HEK293 (cell line): ENCODE measurements around the gene TXNL1.

Experiments
- CTCF ChIA-PET: fragments of 350-600 bp; formaldehyde crosslinking; extraction: SDS; loops from one replicate; lab custom pipeline; 2021; ENCODE audit warnings: antibody characterized with exemption; lab: Yijun Ruan, JAX
- POLR2A ChIA-PET: fragments of 300-600 bp; formaldehyde crosslinking; extraction: SDS; loops from one replicate; lab custom pipeline; 2020; ENCODE audit warnings: antibody characterized with exemption, inconsistent platforms; lab: Yijun Ruan, JAX
- H3K27ac ChIP-seq: fragments of 200-500 bp; sonication (Bioruptor generic); 2 replicates; pipeline ENCODE4 v1.5.1; 2014; ENCODE audit warnings: low read depth, low read length, control low read depth, inconsistent platforms; ENCODE audit errors: extremely low read depth
- H3K36me3 ChIP-seq, 2 experiments: fragments of 200-500 bp in 1 of 2; sonication (Bioruptor generic) in 1 of 2; 1 replicate in 1 of 2; 2 replicates in 1 of 2; pipeline ENCODE4 v1.5.1; 2014 to 2017; ENCODE audit warnings: inconsistent platforms in 2 of 2, low read length in 2 of 2; ENCODE audit not compliant: control insufficient read depth in 2 of 2, insufficient read depth in 1 of 2
- H3K4me1 ChIP-seq: fragments of 200-500 bp; sonication (Bioruptor generic); 2 replicates; pipeline ENCODE4 v1.5.1; 2014; ENCODE audit warnings: mild to moderate bottlenecking, low read length, inconsistent platforms; ENCODE audit not compliant: control insufficient read depth, insufficient read depth
- H3K4me3 ChIP-seq: 2 replicates; pipeline ENCODE4 v1.5.1; 2011; ENCODE audit warnings: low read depth, mild to moderate bottlenecking, control low read depth, low read length, moderate library complexity
- H3K9me3 ChIP-seq: fragments of 200-500 bp; sonication (Bioruptor generic); 2 replicates; pipeline ENCODE4 v1.5.1; 2014; ENCODE audit warnings: low read depth, low read length, inconsistent platforms; ENCODE audit not compliant: control insufficient read depth, insufficient read depth
- BCL11A ChIP-seq: fragments of 450-650 bp; formaldehyde crosslinking; IDR thresholded peaks from 2 replicates; pipeline ENCODE4 v1.5.1; 2016; ENCODE audit warnings: low read depth, missing biosample characterization, missing genetic modification characterization
- GFI1B ChIP-seq: fragments of 450-650 bp; formaldehyde crosslinking; IDR thresholded peaks from 2 replicates; pipeline ENCODE4 v1.5.1; 2016; ENCODE audit warnings: missing biosample characterization, missing genetic modification characterization
- KLF1 ChIP-seq: fragments of 450-650 bp; formaldehyde crosslinking; IDR thresholded peaks from 2 replicates; pipeline ENCODE4 v1.5.1; 2016; ENCODE audit warnings: missing biosample characterization, missing genetic modification characterization
- KLF8 ChIP-seq: fragments of 450-650 bp; formaldehyde crosslinking; IDR thresholded peaks from 2 replicates; pipeline ENCODE4 v1.5.1; 2016; ENCODE audit warnings: missing biosample characterization, missing genetic modification characterization
- OVOL3 ChIP-seq: fragments of 450-650 bp; formaldehyde crosslinking; IDR thresholded peaks from 2 replicates; pipeline ENCODE4 v1.5.1; 2016; ENCODE audit warnings: missing biosample characterization, missing genetic modification characterization
- SP2 ChIP-seq: fragments of 450-650 bp; formaldehyde crosslinking; IDR thresholded peaks from 2 replicates; pipeline ENCODE4 v1.5.1; 2016; ENCODE audit warnings: missing biosample characterization, missing genetic modification characterization
- ZBTB1 ChIP-seq: fragments of 450-650 bp; formaldehyde crosslinking; IDR thresholded peaks from 2 replicates; pipeline ENCODE4 v1.5.1; 2016; ENCODE audit warnings: missing biosample characterization, missing genetic modification characterization
- ZEB2 ChIP-seq: fragments of 450-650 bp; formaldehyde crosslinking; IDR thresholded peaks from 2 replicates; pipeline ENCODE4 v1.5.1; 2016; ENCODE audit warnings: missing biosample characterization, missing genetic modification characterization
- ZNF138 ChIP-seq: fragments of 450-650 bp; formaldehyde crosslinking; IDR thresholded peaks from 2 replicates; pipeline ENCODE4 v1.5.1; 2016; ENCODE audit warnings: missing biosample characterization, missing genetic modification characterization, borderline replicate concordance
- ZNF274 ChIP-seq, 2 experiments: fragments of 200-500 bp in 1 of 2; fragments of 450-650 bp in 1 of 2; sonication (Bioruptor generic) in 1 of 2; formaldehyde crosslinking in 1 of 2; IDR thresholded peaks; 2 replicates each; pipeline versions ENCODE4 v1.5.1 to v1.6.1; 2014 to 2016; ENCODE audit warnings: borderline replicate concordance in 1 of 2, inconsistent platforms in 1 of 2, low read length in 1 of 2, missing biosample characterization in 1 of 2, missing genetic modification characterization in 1 of 2
- ZNF341 ChIP-seq: fragments of 450-650 bp; formaldehyde crosslinking; IDR thresholded peaks from 2 replicates; pipeline ENCODE4; 2016; ENCODE audit warnings: low read depth, missing biosample characterization, missing genetic modification characterization
- ZNF391 ChIP-seq: fragments of 450-650 bp; formaldehyde crosslinking; IDR thresholded peaks from 2 replicates; pipeline ENCODE4 v1.5.1; 2016; ENCODE audit warnings: low read depth, missing biosample characterization, missing genetic modification characterization, borderline replicate concordance
- ZNF473 ChIP-seq: fragments of 450-650 bp; formaldehyde crosslinking; IDR thresholded peaks from 2 replicates; pipeline ENCODE4 v1.5.1; 2017; ENCODE audit warnings: missing biosample characterization, missing genetic modification characterization
- ZNF558 ChIP-seq: fragments of 450-650 bp; formaldehyde crosslinking; IDR thresholded peaks from 2 replicates; pipeline ENCODE4 v1.5.1; 2016; ENCODE audit warnings: missing biosample characterization, missing genetic modification characterization
- ZNF610 ChIP-seq: fragments of 450-650 bp; formaldehyde crosslinking; IDR thresholded peaks from 2 replicates; pipeline ENCODE4 v1.5.1; 2016; ENCODE audit warnings: missing biosample characterization, missing genetic modification characterization, borderline replicate concordance
- ZNF626 ChIP-seq: fragments of 450-650 bp; sonication (Bioruptor Pico); formaldehyde crosslinking; IDR thresholded peaks from 2 replicates; pipeline ENCODE4 v1.5.1; 2018; ENCODE audit warnings: missing biosample characterization, missing genetic modification characterization, inconsistent platforms
- TF ChIP-seq, protein P1 (sequence below): fragments of 450-650 bp; formaldehyde crosslinking; IDR thresholded peaks from 2 replicates; pipeline ENCODE4 v1.5.1; 2016; ENCODE audit warnings: missing biosample characterization, missing genetic modification characterization
- TF ChIP-seq, protein P2 (sequence below): sonication (generic); formaldehyde crosslinking; IDR thresholded peaks from 2 replicates; pipeline ENCODE4 v1.8.1; 2022; ENCODE audit warnings: mild to moderate bottlenecking, moderate library complexity, missing genetic modification reagents
- TF ChIP-seq, protein P3 (sequence below): fragments of 450-650 bp; formaldehyde crosslinking; IDR thresholded peaks from 2 replicates; pipeline ENCODE4 v1.5.1; 2016; ENCODE audit warnings: missing biosample characterization, missing genetic modification characterization, borderline replicate concordance

TXNL1 gene

DNA sequence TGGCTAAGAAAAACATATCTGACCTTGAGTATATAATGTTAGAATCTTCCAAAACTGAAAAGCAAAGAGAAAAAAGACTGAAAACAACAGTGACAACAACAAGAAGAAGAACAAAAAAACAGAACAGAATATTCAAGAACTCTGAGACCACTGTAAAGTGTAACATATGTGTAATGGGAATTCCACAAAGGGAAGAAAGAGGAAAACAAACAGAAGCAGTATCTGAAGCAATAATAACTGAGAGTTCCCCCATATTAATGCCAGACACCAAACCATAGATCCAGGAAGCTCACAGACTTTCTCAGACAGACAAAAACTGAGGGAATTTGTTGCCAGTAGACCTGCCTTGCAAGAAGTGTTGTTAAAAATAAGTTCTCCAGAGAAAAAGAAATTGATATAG lies 58.9 kb downstream of the TXNL1 start:
- no peak for TF ChIP-seq ZNF473
- TF ChIP-seq GFI1B (tag by site-specific recombination), result no peak
- TF ChIP-seq ZBTB1 (tag by site-specific recombination), result no peak
- TF ChIP-seq KLF8 (tag by site-specific recombination), result no peak
- no peak for TF ChIP-seq ZNF391 (tag by site-specific recombination)
- TF ChIP-seq, protein P1, sequence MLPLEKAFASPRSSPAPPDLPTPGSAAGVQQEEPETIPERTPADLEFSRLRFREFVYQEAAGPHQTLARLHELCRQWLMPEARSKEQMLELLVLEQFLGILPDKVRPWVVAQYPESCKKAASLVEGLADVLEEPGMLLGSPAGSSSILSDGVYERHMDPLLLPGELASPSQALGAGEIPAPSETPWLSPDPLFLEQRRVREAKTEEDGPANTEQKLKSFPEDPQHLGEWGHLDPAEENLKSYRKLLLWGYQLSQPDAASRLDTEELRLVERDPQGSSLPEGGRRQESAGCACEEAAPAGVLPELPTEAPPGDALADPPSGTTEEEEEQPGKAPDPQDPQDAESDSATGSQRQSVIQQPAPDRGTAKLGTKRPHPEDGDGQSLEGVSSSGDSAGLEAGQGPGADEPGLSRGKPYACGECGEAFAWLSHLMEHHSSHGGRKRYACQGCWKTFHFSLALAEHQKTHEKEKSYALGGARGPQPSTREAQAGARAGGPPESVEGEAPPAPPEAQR, result no peak
- TF ChIP-seq KLF1, result no peak
- no peak for TF ChIP-seq ZEB2
- TF ChIP-seq SP2, result no peak
- no peak for TF ChIP-seq BCL11A (tag by site-specific recombination)
- no peak for TF ChIP-seq ZNF610 (tag by site-specific recombination)
- TF ChIP-seq OVOL3 (tag by site-specific recombination), result no peak
- no peak for TF ChIP-seq ZNF341 (tag by site-specific recombination)
- no peak for TF ChIP-seq ZNF558 (tag by site-specific recombination)
- no peak for TF ChIP-seq ZNF138 (tag by site-specific recombination)
- TF ChIP-seq, protein P2, sequence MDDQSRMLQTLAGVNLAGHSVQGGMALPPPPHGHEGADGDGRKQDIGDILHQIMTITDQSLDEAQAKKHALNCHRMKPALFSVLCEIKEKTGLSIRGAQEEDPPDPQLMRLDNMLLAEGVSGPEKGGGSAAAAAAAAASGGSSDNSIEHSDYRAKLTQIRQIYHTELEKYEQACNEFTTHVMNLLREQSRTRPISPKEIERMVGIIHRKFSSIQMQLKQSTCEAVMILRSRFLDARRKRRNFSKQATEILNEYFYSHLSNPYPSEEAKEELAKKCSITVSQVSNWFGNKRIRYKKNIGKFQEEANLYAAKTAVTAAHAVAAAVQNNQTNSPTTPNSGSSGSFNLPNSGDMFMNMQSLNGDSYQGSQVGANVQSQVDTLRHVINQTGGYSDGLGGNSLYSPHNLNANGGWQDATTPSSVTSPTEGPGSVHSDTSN, result no peak
- no peak for TF ChIP-seq ZNF626 (tag by site-specific recombination)
- TF ChIP-seq, protein P3, sequence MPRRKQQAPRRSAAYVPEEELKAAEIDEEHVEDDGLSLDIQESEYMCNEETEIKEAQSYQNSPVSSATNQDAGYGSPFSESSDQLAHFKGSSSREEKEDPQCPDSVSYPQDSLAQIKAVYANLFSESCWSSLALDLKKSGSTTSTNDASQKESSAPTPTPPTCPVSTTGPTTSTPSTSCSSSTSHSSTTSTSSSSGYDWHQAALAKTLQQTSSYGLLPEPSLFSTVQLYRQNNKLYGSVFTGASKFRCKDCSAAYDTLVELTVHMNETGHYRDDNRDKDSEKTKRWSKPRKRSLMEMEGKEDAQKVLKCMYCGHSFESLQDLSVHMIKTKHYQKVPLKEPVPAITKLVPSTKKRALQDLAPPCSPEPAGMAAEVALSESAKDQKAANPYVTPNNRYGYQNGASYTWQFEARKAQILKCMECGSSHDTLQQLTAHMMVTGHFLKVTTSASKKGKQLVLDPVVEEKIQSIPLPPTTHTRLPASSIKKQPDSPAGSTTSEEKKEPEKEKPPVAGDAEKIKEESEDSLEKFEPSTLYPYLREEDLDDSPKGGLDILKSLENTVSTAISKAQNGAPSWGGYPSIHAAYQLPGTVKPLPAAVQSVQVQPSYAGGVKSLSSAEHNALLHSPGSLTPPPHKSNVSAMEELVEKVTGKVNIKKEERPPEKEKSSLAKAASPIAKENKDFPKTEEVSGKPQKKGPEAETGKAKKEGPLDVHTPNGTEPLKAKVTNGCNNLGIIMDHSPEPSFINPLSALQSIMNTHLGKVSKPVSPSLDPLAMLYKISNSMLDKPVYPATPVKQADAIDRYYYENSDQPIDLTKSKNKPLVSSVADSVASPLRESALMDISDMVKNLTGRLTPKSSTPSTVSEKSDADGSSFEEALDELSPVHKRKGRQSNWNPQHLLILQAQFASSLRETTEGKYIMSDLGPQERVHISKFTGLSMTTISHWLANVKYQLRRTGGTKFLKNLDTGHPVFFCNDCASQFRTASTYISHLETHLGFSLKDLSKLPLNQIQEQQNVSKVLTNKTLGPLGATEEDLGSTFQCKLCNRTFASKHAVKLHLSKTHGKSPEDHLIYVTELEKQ (tag by site-specific recombination), result no peak
- 0 out of 2 replicates have a peak, but pooled peaks cover 3% of the 10 kb centered on the region for H3K9me3 ChIP-seq
- POLR2A ChIA-PET, result no interaction called here
- H3K4me3 ChIP-seq, result no peak overlapping the region
- no peaks in the 10 kb centered on the region for H3K36me3 ChIP-seq
- no peaks in the 10 kb centered on the region for H3K4me1 ChIP-seq
- CTCF ChIA-PET, result interaction anchor here (0.8 kb wide), 1 partner anchor 1346 kb away, joined by 3 read pairs; no protein-coding TSS in a partner anchor
- no peak overlapping the region for H3K27ac ChIP-seq

DNA sequence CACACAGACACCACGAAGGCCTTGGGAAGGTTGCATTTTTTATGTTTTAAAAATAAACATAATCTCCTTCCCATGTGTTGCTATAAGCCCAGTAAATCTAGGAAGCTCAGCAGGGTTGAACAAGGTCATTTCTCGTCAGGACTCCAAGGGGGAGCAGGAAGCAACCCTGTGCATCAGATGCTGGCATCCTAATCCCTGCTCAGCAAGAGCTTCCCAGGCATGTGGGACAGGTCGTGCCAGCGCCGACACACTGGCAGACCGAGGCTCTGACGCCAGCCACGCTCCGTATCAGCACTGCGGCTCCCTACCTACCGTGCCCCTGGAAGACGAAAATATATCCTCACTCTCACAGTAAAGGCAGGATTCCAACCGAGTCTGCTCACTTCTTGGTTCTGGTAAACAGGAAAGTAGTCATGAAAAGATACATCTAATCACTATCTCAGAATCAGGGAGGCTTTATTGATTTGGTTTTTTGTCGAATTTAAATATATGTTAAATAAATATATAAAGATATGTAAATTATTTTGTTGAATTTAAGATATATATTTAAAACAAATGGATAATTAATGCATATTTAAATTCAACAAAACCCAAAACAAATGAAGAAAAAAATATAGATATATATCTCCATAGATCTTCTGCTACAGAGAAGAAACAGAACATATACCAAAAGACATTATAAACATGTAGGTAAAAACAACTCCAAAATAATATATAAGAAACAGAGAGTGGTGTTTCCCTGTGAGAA lies 61.4 kb downstream of the TXNL1 start:
- no peaks in the 10 kb centered on the region for H3K36me3 ChIP-seq
- H3K27ac ChIP-seq, result no peak overlapping the region
- H3K4me1 ChIP-seq, result no peaks in the 10 kb centered on the region
- CTCF ChIA-PET, result interaction anchor here (0.6 to 3.2 kb wide), 27 partner anchors 9 to 1354 kb away, joined by 3 to 25 read pairs (median 3); no protein-coding TSS in a partner anchor
- no peak overlapping the region for H3K4me3 ChIP-seq
- POLR2A ChIA-PET, result no interaction called here
- no peak for TF ChIP-seq ZNF274 (IDR thresholded peaks at IDR 0.05; ENCODE audit: low read length)
- TF ChIP-seq ZNF274 (tag by site-specific recombination; IDR thresholded peaks at IDR 0.05; ENCODE audit: borderline replicate concordance), result no peak
- 0 out of 2 replicates have a peak, but pooled peaks cover 3% of the 10 kb centered on the region for H3K9me3 ChIP-seq
